Adrenal gland (tissue), 12 donors: ENCODE results near the gene MRPS27. TPM values are rescaled to one million over a fixed set of nuclear protein-coding genes. Genes with fewer than 3 reads are reported as not detected.

Experiments
- DNase-seq, 7 donors: peaks; one replicate each; pipeline ENCODE4 v3.0.0-alpha.2; 2019 to 2020
- H3K27ac ChIP-seq, 5 donors: fragments of 200-600 bp; sonication (generic) in 4 of 5; 1 replicate in 3 of 5; 2 replicates in 2 of 5; pipeline versions ENCODE4 v1.5.1 to v1.8.0; 2016 to 2020; ENCODE audit warnings: mild to moderate bottlenecking in 1 of 5
- H3K27me3 ChIP-seq: fragments of 200-600 bp; 2 replicates; pipeline ENCODE4 v1.8.0; 2021
- H3K36me3 ChIP-seq, 2 donors: fragments of 200-600 bp; replicated peaks in 1 of 2; 1 replicate in 1 of 2; 2 replicates in 1 of 2; pipeline versions ENCODE4 v1.5.1 to v1.8.0; 2018 to 2022
- H3K4me1 ChIP-seq, 2 donors: fragments of 200-600 bp; replicated peaks in 1 of 2; 1 replicate in 1 of 2; 2 replicates in 1 of 2; pipeline versions ENCODE4 v1.5.1 to v1.8.0; 2018 to 2021
- H3K4me3 ChIP-seq, 4 donors: fragments of 200-600 bp; sonication (generic) in 3 of 4; one replicate each; pipeline ENCODE4 v1.5.1; 2016 to 2018
- H3K9me3 ChIP-seq, 3 donors: fragments of 200-600 bp; sonication (generic) in 1 of 3; replicated peaks in 1 of 3; 1 replicate in 2 of 3; 2 replicates in 1 of 3; pipeline versions ENCODE4 v1.5.1 to v1.8.0; 2016 to 2021
- CTCF ChIP-seq, 6 experiments: fragments of 450-650 bp in 4 of 6; fragments of 200-600 bp in 2 of 6; sonication (generic) in 1 of 6; IDR thresholded peaks; 1 replicate in 5 of 6; 2 replicates in 1 of 6; pipeline versions ENCODE4 v1.5.1 to v1.8.0; 2016 to 2021; ENCODE audit warnings: antibody characterized with exemption in 6 of 6, mild to moderate bottlenecking in 2 of 6, moderate library complexity in 1 of 6
- POLR2A ChIP-seq, 2 donors: fragments of 450-650 bp; IDR thresholded peaks; one replicate each; pipeline ENCODE4 v1.6.1; 2017; ENCODE audit warnings: antibody characterized with exemption in 2 of 2, mild to moderate bottlenecking in 2 of 2, moderate library complexity in 1 of 2
- WGBS, 4 donors: extraction: QIAGEN DNeasy Blood & Tissue Kit in 2 of 4; methylation state at CpG; one replicate each; pipeline versions ENCODE4 v1.1.5 to v1.1.7; 2013 to 2017; 5-methylcytosine and 5-hydroxymethylcytosine counted together
- intact Hi-C, 2 donors: fragments of 100-400 bp; cut with DNase I; formaldehyde crosslinking; loops; one replicate each; pipeline versions ENCODE4 v1.14.1 to v1.15.0; 2022 to 2023
- polyA plus RNA-seq, 3 donors: library from polyadenylated mRNA; stranded (reverse); fragments of 200-250 nt in 2 of 3; fragments of 350-450 nt in 1 of 3; fragmentation: Illumina TruSeq in 1 of 3; extraction: RNeasy Lipid Tissue Mini Kit (QIAGEN cat#74804) in 1 of 3; gene quantifications; one replicate each; pipeline ENCODE4 v1.2.3, GENCODE V29; 2013 to 2014
- total RNA-seq, 9 donors: library from RNA; depleted of rRNA in 4 of 9; stranded (reverse); fragments of >200 nt in 4 of 9; fragments of 120-200 nt in 1 of 9; fragmentation: NEBNext Ultra II Directional in 1 of 9; extraction: Animal tissue kit (Norgen Biotek cat#: 25700) in 1 of 9; gene quantifications; one replicate each; pipeline versions ENCODE4 v1.1.0 to v1.2.4, GENCODE V29; 2013 to 2023
- donor health status: healthy with polysubstance abuse.
- donor health status: Bipolar disorder and iron deficiency.
- donor health status: DM: yes; HTN: yes; CAD: no.
- donor health status: DM: no; HTN: no; CAD: no.
- donor health status: DM: no; HTN: no; CAD: no.
- donor health status: DM: yes; HTN: yes; CAD: no.

Gene MRPS27
- total and polyA plus RNA-seq, 12 donors, result 20.8 to 92.8 (median 67.3) TPM

GRCh38 chr5:72245951-72246532 is 74.0 kb downstream of the MRPS27 start:
- TF ChIP-seq POLR2A (IDR thresholded peaks at IDR 0.05), result no peak
- peak in 1 of 6 experiments; percentile 17 for TF ChIP-seq CTCF (IDR thresholded peaks at IDR 0.05)
- 54 to 76% (median 66%) methylated on average over 3 of the region's 3 CpGs for WGBS, 4 donors
- Histone ChIP-seq H3K27me3 (no peaks in the 10 kb centered on the region), H3K4me3 (no peak overlapping the region), H3K4me1 (peaks cover 29 to 47% of the 10 kb centered on the region in 2 donors), H3K36me3 (no peaks in the 10 kb centered on the region), H3K9me3 (no peaks in the 10 kb centered on the region), H3K27ac (peak overlapping the region in 3 of 5 donors; percentile 4 to 60 (median 30))
- intact Hi-C loops, result no loop called here
- DNase-seq, result no peak

GRCh38 chr5:72245546-72245945 is 74.5 kb downstream of the MRPS27 start:
- 89 to 96% (median 92%) methylated on average over 1 of the region's 1 CpG for WGBS, 4 donors
- no peaks in the 10 kb centered on the region for H3K27me3 ChIP-seq
- no peaks in the 10 kb centered on the region for H3K9me3 ChIP-seq
- H3K36me3 ChIP-seq, result no peaks in the 10 kb centered on the region
- peak overlapping the region in 4 of 5 donors; percentile 4 to 60 (median 22) for H3K27ac ChIP-seq
- H3K4me1 ChIP-seq, result peaks cover 29 to 47% of the 10 kb centered on the region in 2 donors
- no peak overlapping the region for H3K4me3 ChIP-seq
- intact Hi-C loops, result no loop called here
- TF ChIP-seq CTCF (IDR thresholded peaks at IDR 0.05) (no peak), POLR2A (IDR thresholded peaks at IDR 0.05) (no peak)
- DNase-seq, result no peak

- no peaks in the 10 kb centered on the region for H3K27me3 ChIP-seq
- peaks cover 29 to 47% of the 10 kb centered on the region in 2 donors for H3K4me1 ChIP-seq
- H3K36me3 ChIP-seq, result no peaks in the 10 kb centered on the region
- WGBS, 4 donors, result 47 to 60% (median 56%) methylated on average over 2 of the region's 2 CpGs
- H3K4me3 ChIP-seq, result no peak overlapping the region
- peak; percentile 26 to 73 (median 53) for DNase-seq
- peak overlapping the region in 4 of 5 donors; percentile 4 to 60 (median 24) for H3K27ac ChIP-seq
- H3K9me3 ChIP-seq, result no peaks in the 10 kb centered on the region
- TF ChIP-seq POLR2A (IDR thresholded peaks at IDR 0.05), result no peak
- TF ChIP-seq CTCF (IDR thresholded peaks at IDR 0.05), result peak in 5 of 6 experiments; percentile 32 to 55 (median 44)
- intact Hi-C loops, result no loop called here
These were observed 75.1 kb downstream of the MRPS27 start for GRCh38 chr5:72244862-72245371.

GRCh38 chr5:72243706-72244105 is 76.3 kb downstream of the MRPS27 start:
- Histone ChIP-seq H3K27me3 (no peaks in the 10 kb centered on the region), H3K36me3 (no peaks in the 10 kb centered on the region), H3K27ac (no peak overlapping the region), H3K4me3 (no peak overlapping the region), H3K9me3 (no peaks in the 10 kb centered on the region), H3K4me1 (peaks cover 26 to 43% of the 10 kb centered on the region in 2 donors)
- 78 to 90% (median 87%) methylated on average over 2 of the region's 2 CpGs for WGBS, 4 donors
- TF ChIP-seq POLR2A (IDR thresholded peaks at IDR 0.05) (no peak), CTCF (IDR thresholded peaks at IDR 0.05) (no peak)
- DNase-seq, result no peak
- intact Hi-C loops, result no loop called here
